NOMO-1 treated with dmso at 0.1 percent for 144 hours (cell line): ENCODE data around the gene CXorf58.
"Not testable (repeated sequence)": the region's sequence is repeated elsewhere in the genome, so short reads cannot be mapped to it uniquely, and the experiment has no call there.

Source experiments
- DNase-seq: peaks from one replicate; lab custom pipeline; 2025; ENCODE audit not compliant: unreplicated experiment; lab: John Stamatoyannopoulos, UW

The CXorf58 gene

GRCh38 chrX:23907498-23908218 lies at the start of gene CXorf58, which contains the start of gene APOO:
CXorf58 (plus strand) TSS chrX:23908006; CDS start chrX:23910303, 2,297 bp downstream.
APOO (minus strand) TSS chrX:23907938; CDS start chrX:23907702, 236 bp downstream.
- DNase-seq: peak; percentile 83

GRCh38 chrX:23859238-23859637 lies 48.6 kb upstream of the CXorf58 start:
- not testable (repeated sequence) for DNase-seq

GRCh38 chrX:23861215-23861896 lies 46.5 kb upstream of the CXorf58 start:
- DNase-seq: no peak

GRCh38 chrX:23861952-23862351 lies 45.9 kb upstream of the CXorf58 start:
- DNase-seq: not testable (repeated sequence)

GRCh38 chrX:23864742-23865326 lies 43.0 kb upstream of the CXorf58 start:
- no peak for DNase-seq

- DNase-seq: no peak
Measured at GRCh38 chrX:23870041-23870440, 37.8 kb upstream of the CXorf58 start.

- peak; percentile 78 for DNase-seq
Measured at GRCh38 chrX:23871905-23872546, 35.8 kb upstream of the CXorf58 start.

GRCh38 chrX:23879380-23880090 lies 28.3 kb upstream of the CXorf58 start:
- no peak for DNase-seq

GRCh38 chrX:23883737-23884354 lies 24.0 kb upstream of the CXorf58 start:
- no peak for DNase-seq

GRCh38 chrX:23884427-23885024 lies 23.3 kb upstream of the CXorf58 start:
- DNase-seq: no peak

GRCh38 chrX:23885803-23886202 lies 22.0 kb upstream of the CXorf58 start:
- no peak for DNase-seq

- no peak for DNase-seq
Measured at GRCh38 chrX:23887451-23887850, 20.4 kb upstream of the CXorf58 start.

GRCh38 chrX:23887918-23888317 lies 19.9 kb upstream of the CXorf58 start:
- DNase-seq: no peak

- no peak for DNase-seq
Measured at GRCh38 chrX:23888887-23889501, 18.8 kb upstream of the CXorf58 start.

- no peak for DNase-seq
Measured at GRCh38 chrX:23890933-23891332, 16.9 kb upstream of the CXorf58 start.

GRCh38 chrX:23894993-23895392 lies 12.8 kb upstream of the CXorf58 start:
- not testable (repeated sequence) for DNase-seq

GRCh38 chrX:23896539-23896938 lies 11.3 kb upstream of the CXorf58 start:
- not testable (repeated sequence) for DNase-seq

GRCh38 chrX:23896981-23897380 lies 10.8 kb upstream of the CXorf58 start:
- no peak for DNase-seq

GRCh38 chrX:23898412-23898959 lies 9.3 kb upstream of the CXorf58 start:
- DNase-seq: no peak
